K562 (cell line): ENCODE measurements around the gene MAP4K5.

ENCODE experiments used
- CHD2 ChIP-seq: IDR thresholded peaks from 2 replicates; pipeline ENCODE4 v1.6.1; 2011; ENCODE audit warnings: low read depth, low read length
- DPF2 ChIP-seq: fragments of 450-650 bp; IDR thresholded peaks from 2 replicates; pipeline ENCODE4 v1.6.1; 2016
- FOXA1 ChIP-seq: fragments of 450-650 bp; IDR thresholded peaks from 2 replicates; pipeline ENCODE4 v1.6.1; 2016; ENCODE audit warnings: mild to moderate bottlenecking, borderline replicate concordance
- JUND ChIP-seq, 2 experiments: IDR thresholded peaks; 2 replicates in 1 of 2; 3 replicates in 1 of 2; pipeline ENCODE4 v1.6.1; 2011; ENCODE audit warnings: borderline replicate concordance in 2 of 2, low read depth in 2 of 2, low read length in 2 of 2, improper control_type of control experiment in 1 of 2, missing biosample characterization in 1 of 2, missing genetic modification characterization in 1 of 2, missing genetic modification reagents in 1 of 2
- MCM5 ChIP-seq: fragments of 450-650 bp; IDR thresholded peaks from 2 replicates; pipeline ENCODE4 v1.6.1; 2016; ENCODE audit warnings: low read depth
- USF2 ChIP-seq: sonication (generic); formaldehyde crosslinking; IDR thresholded peaks from 2 replicates; pipeline ENCODE4 v1.5.0; 2020; ENCODE audit warnings: missing genetic modification reagents
- YY1 ChIP-seq, 3 experiments: IDR thresholded peaks; 2 replicates each; pipeline ENCODE4 v1.6.1; 2011; ENCODE audit warnings: low read length in 2 of 3, mild to moderate bottlenecking in 2 of 3, moderate library complexity in 2 of 3, borderline replicate concordance in 1 of 3, control low read depth in 1 of 3, low read depth in 1 of 3; ENCODE audit not compliant: insufficient read depth in 3 of 3, insufficient replicate concordance in 2 of 3, control insufficient read depth in 1 of 3, insufficient read length in 1 of 3; ENCODE audit errors: extremely low read depth in 1 of 3
- TF ChIP-seq, protein P1 (sequence below), 3 experiments: IDR thresholded peaks in 2 of 3; conservative IDR thresholded peaks in 1 of 3; 2 replicates each; pipeline ENCODE4 v1.5.1; 2011 to 2012; ENCODE audit warnings: low read length in 3 of 3, mild to moderate bottlenecking in 3 of 3, control low read depth in 2 of 3, improper control_type of control experiment in 1 of 3, inconsistent platforms in 1 of 3, low read depth in 1 of 3, mixed read lengths in 1 of 3, moderate library complexity in 1 of 3; ENCODE audit not compliant: insufficient read depth in 2 of 3

DNA sequence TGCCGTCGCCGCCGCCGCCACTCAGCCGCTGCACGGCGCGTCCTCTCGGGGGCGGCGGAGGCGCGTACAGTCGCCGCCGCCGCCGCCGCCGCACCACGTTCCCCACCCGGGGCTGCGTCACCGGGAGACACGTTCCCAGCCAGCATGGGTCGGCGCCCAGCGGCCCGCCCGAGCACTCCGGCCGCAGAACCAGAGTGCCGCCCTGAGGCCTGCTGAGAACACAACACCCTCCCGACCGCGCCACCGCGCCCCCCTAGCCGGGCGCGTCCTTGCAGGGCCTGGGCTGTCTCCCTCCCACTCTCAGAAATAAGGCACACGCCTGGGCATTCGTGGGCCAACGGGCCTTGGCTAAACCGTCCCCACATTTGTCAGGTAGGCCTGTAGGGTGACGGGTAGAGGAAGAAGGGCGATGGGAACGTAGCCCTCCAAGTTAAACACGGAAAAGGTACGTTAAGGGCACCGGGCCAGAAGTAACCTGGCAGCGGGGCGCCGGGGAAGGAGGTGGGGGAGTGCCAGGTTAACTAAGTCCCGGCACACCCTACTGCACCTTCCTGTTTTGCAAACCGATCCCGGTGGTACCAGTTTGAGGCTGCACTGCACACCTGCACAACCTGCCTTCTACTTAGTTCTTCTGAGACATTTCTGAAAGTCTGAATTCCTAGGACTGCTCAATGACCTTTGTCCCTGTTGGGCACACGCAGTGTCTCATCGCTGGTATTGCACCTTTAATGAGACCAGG, at the start of gene MAP4K5:
- TF ChIP-seq MCM5, result no peak
- no peak for TF ChIP-seq FOXA1
- peak; percentile 61 for TF ChIP-seq JUND (IDR thresholded peaks at IDR 0.05; ENCODE audit: borderline replicate concordance, low read depth, low read length)
- TF ChIP-seq JUND (tag; IDR thresholded peaks at IDR 0.05; ENCODE audit: borderline replicate concordance, low read depth, low read length), result peak; percentile 38; the same call in 1 of the 3 replicates
- TF ChIP-seq USF2 (CRISPR knock-in tag), result no peak
- TF ChIP-seq, protein P1, sequence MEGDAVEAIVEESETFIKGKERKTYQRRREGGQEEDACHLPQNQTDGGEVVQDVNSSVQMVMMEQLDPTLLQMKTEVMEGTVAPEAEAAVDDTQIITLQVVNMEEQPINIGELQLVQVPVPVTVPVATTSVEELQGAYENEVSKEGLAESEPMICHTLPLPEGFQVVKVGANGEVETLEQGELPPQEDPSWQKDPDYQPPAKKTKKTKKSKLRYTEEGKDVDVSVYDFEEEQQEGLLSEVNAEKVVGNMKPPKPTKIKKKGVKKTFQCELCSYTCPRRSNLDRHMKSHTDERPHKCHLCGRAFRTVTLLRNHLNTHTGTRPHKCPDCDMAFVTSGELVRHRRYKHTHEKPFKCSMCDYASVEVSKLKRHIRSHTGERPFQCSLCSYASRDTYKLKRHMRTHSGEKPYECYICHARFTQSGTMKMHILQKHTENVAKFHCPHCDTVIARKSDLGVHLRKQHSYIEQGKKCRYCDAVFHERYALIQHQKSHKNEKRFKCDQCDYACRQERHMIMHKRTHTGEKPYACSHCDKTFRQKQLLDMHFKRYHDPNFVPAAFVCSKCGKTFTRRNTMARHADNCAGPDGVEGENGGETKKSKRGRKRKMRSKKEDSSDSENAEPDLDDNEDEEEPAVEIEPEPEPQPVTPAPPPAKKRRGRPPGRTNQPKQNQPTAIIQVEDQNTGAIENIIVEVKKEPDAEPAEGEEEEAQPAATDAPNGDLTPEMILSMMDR (IDR thresholded peaks at IDR 0.05 in 2 of 3, conservative IDR thresholded peaks at IDR 0.05 in 1 of 3; ENCODE audit: insufficient read depth in 2 of 3, low read depth in 1 of 3, low read length in 3 of 3), result peak; percentile 82 to 95 (median 92)
- TF ChIP-seq CHD2, result no peak
- TF ChIP-seq YY1 (IDR thresholded peaks at IDR 0.05; ENCODE audit: borderline replicate concordance in 1 of 3, control insufficient read depth in 1 of 3, extremely low read depth in 1 of 3, insufficient read depth in 3 of 3, insufficient read length in 1 of 3, insufficient replicate concordance in 2 of 3, low read depth in 1 of 3, low read length in 2 of 3), result peak in 2 of 3 experiments; percentile 57 to 58
- no peak for TF ChIP-seq DPF2
